Measurements from ENCODE around the gene DTWD2. TPM values are rescaled to one million over a fixed set of nuclear protein-coding genes. Genes with fewer than 3 reads are reported as not detected.
"Not testable (repeated sequence)": the region's sequence is repeated elsewhere in the genome, so short reads cannot be mapped to it uniquely, and the experiment has no call there.

The DTWD2 gene
- polyA plus RNA-seq, 6 donors from 2014 or later: 1.9 to 8.0 (median 6.4) TPM

DNA sequence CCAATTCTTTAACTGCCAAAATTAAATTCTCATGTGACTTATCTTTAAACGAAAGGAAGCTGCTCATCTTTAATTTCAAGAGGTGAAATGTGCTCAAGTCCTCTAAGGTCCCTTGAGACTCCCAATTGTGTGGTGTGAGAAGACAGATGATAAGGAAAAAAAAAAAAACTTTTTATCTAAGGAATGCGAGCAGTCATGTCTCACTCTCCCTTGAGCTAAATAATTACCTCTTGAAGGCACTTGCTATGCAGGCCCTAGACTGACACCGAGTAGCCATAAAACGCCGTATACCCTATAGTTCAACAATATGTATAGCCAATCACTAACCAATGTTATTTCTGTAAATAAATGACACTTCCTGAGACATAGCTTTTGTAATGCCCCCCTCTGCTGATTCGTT, 1.5 kb upstream of the DTWD2 start:
- Mint-ChIP-seq H3K27me3 (no peaks in the 10 kb centered on the region), H3K4me1 (peaks cover 19 to 31% (median 29%) of the 10 kb centered on the region in 3 donors), H3K9me3 (peaks cover 0 to 7% (median under 1%) of the 10 kb centered on the region in 7 donors), H3K27ac (peak overlapping the region in 5 of 6 donors; percentile 44 to 90 (median 58)), H3K36me3 (no peaks in the 10 kb centered on the region), H3K4me3 (peak overlapping the region in 5 of 8 donors; percentile 2 to 94 (median 77))
- ATAC-seq (ENCODE audit: low read depth in 2 of 2): no peak
- no peak for DNase-seq

- ATAC-seq (ENCODE audit: low read depth in 2 of 2): no peak
- Mint-ChIP-seq H3K27me3 (no peaks in the 10 kb centered on the region), H3K4me1 (peaks cover 19 to 31% (median 29%) of the 10 kb centered on the region in 3 donors), H3K27ac (peak overlapping the region; percentile 44 to 91 (median 76)), H3K9me3 (peaks cover 0 to 7% (median 0%) of the 10 kb centered on the region in 7 donors), H3K36me3 (no peaks in the 10 kb centered on the region), H3K4me3 (peak overlapping the region; percentile 76 to 94 (median 88))
- DNase-seq: no peak
These were observed 476 bp upstream of the DTWD2 start for GRCh38 chr5:118988866-118989180.

GRCh38 chr5:118984602-118985001, 3.7 kb downstream of the DTWD2 start:
- no peaks in the 10 kb centered on the region for H3K9me3 Mint-ChIP-seq
- no peak for ATAC-seq (ENCODE audit: low read depth in 2 of 2)
- no peak overlapping the region for H3K4me3 Mint-ChIP-seq
- H3K36me3 Mint-ChIP-seq: peaks cover 0 to 6% of the 10 kb centered on the region in 2 donors
- no peaks in the 10 kb centered on the region for H3K27me3 Mint-ChIP-seq
- peaks cover 19 to 29% (median 26%) of the 10 kb centered on the region in 3 donors for H3K4me1 Mint-ChIP-seq
- H3K27ac Mint-ChIP-seq: no peak overlapping the region
- no peak for DNase-seq

DNA sequence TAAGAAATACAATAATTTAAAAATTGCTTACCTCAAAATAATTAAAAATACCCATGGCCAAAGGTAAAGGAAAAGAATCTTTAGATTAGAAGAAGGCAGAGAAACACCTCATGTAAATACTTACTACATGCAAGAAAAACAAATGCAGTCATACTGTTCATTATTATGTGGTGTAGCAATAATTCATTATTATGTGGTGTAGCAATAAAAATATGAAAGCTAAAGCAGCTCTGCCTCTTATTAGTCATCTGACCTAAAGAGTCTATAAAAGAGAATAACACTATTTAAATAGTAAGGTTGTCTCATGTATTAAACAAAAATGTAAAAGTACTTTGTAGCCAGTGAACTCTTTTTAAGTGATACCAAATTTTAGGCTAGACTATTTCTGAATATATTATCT, 6.6 kb downstream of the DTWD2 start:
- peaks cover 2 to 13% (median 4%) of the 10 kb centered on the region in 7 donors for H3K9me3 Mint-ChIP-seq
- peaks cover 9 to 28% (median 10%) of the 10 kb centered on the region in 3 donors for H3K4me1 Mint-ChIP-seq
- no peaks in the 10 kb centered on the region for H3K27me3 Mint-ChIP-seq
- peaks cover 9 to 12% of the 10 kb centered on the region in 2 donors for H3K36me3 Mint-ChIP-seq
- DNase-seq (no peak), ATAC-seq (ENCODE audit: low read depth in 2 of 2) (no peak)
- H3K4me3 Mint-ChIP-seq: no peak overlapping the region
- H3K27ac Mint-ChIP-seq: no peak overlapping the region

DNA sequence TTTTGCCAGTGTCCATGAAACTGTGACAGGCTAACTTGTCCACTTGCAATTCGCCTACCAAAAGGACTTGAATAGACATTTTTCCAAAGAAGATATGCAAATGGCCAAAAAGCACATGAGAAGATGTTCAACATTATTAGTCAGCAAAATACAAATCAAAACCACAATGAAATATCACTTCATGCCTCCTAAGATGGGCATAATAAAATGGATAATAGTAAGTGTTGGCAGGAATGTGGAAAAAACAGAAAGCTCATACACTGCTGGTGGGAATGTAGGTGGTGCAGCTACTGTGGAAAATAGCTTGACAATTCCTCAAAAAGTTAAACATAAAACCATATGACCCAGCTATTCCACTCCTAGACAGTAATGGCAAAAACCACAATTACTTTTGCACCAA, 7.9 kb downstream of the DTWD2 start:
- no peaks in the 10 kb centered on the region for H3K27me3 Mint-ChIP-seq
- H3K27ac Mint-ChIP-seq: peak overlapping the region in 1 of 6 donors; percentile 18
- peaks cover 5 to 19% (median 9%) of the 10 kb centered on the region in 7 donors for H3K9me3 Mint-ChIP-seq
- peaks cover 12 to 20% of the 10 kb centered on the region in 2 donors for H3K36me3 Mint-ChIP-seq
- no peak for ATAC-seq (ENCODE audit: low read depth in 2 of 2)
- DNase-seq: no peak
- peaks cover 8 to 30% (median 14%) of the 10 kb centered on the region in 3 donors for H3K4me1 Mint-ChIP-seq
- H3K4me3 Mint-ChIP-seq: no peak overlapping the region

DNA sequence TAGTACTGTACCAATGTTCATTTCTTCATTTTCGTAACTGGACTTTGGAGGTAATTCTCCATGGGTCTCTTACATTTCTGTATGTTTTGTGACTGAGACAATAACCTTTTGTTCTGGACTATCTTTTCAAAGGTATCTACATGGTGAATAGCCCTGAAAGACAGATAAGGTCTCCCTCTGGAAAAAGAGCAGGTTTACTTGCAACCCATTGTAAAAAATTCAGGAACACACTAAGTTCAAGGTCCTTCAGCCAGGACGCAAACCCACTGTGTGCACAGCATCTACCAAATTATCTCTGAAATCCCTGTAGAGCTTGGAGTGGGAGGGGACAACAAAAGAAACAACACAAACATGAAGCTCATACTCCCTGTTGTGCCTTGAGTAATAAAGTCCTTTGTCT, 8.3 kb downstream of the DTWD2 start:
- DNase-seq (no peak), ATAC-seq (ENCODE audit: low read depth in 2 of 2) (no peak)
- peaks cover 15 to 24% of the 10 kb centered on the region in 2 donors for H3K36me3 Mint-ChIP-seq
- peaks cover 8 to 30% (median 17%) of the 10 kb centered on the region in 3 donors for H3K4me1 Mint-ChIP-seq
- H3K27me3 Mint-ChIP-seq: no peaks in the 10 kb centered on the region
- no peak overlapping the region for H3K4me3 Mint-ChIP-seq
- H3K27ac Mint-ChIP-seq: peak overlapping the region in 2 of 6 donors; percentile 13 to 18
- peaks cover 5 to 22% (median 9%) of the 10 kb centered on the region in 7 donors for H3K9me3 Mint-ChIP-seq

GRCh38 chr5:118973779-118974445, 14.4 kb downstream of the DTWD2 start:
- H3K4me3 Mint-ChIP-seq; ATAC-seq (ENCODE audit: low read depth in 2 of 2); DNase-seq; H3K27me3 Mint-ChIP-seq: not testable (repeated sequence)
- H3K27ac Mint-ChIP-seq: peak overlapping the region in 1 of 6 donors; percentile 72
- H3K36me3 Mint-ChIP-seq: peaks cover 13 to 36% of the 10 kb centered on the region in 2 donors
- peaks cover 14 to 67% (median 34%) of the 10 kb centered on the region in 3 donors for H3K4me1 Mint-ChIP-seq
- H3K9me3 Mint-ChIP-seq: peaks cover 6 to 22% (median 12%) of the 10 kb centered on the region in 7 donors

GRCh38 chr5:118968925-118969375, 19.4 kb downstream of the DTWD2 start:
- Mint-ChIP-seq H3K9me3 (peaks cover 0 to 5% (median 0%) of the 10 kb centered on the region in 7 donors), H3K4me1 (peaks cover 13 to 42% (median 21%) of the 10 kb centered on the region in 3 donors), H3K27ac (peak overlapping the region in 1 of 6 donors; percentile 6), H3K27me3 (no peaks in the 10 kb centered on the region), H3K36me3 (peaks cover 0 to 7% of the 10 kb centered on the region in 2 donors), H3K4me3 (no peak overlapping the region)
- DNase-seq (no peak), ATAC-seq (ENCODE audit: low read depth in 2 of 2) (no peak)

GRCh38 chr5:118968406-118968911, 19.9 kb downstream of the DTWD2 start:
- no peak for DNase-seq
- peaks cover 0 to 2% of the 10 kb centered on the region in 2 donors for H3K36me3 Mint-ChIP-seq
- H3K27ac Mint-ChIP-seq: peak overlapping the region in 2 of 6 donors; percentile 17 to 56
- H3K27me3 Mint-ChIP-seq: no peaks in the 10 kb centered on the region
- ATAC-seq (ENCODE audit: low read depth in 2 of 2): no peak
- peaks cover 10 to 42% (median 17%) of the 10 kb centered on the region in 3 donors for H3K4me1 Mint-ChIP-seq
- no peak overlapping the region for H3K4me3 Mint-ChIP-seq
- peaks cover 0 to 2% (median 0%) of the 10 kb centered on the region in 7 donors for H3K9me3 Mint-ChIP-seq

- ATAC-seq (ENCODE audit: low read depth in 2 of 2) (no peak), DNase-seq (no peak)
- Mint-ChIP-seq H3K36me3 (peaks cover 0 to 4% of the 10 kb centered on the region in 2 donors), H3K27ac (no peak overlapping the region), H3K27me3 (no peaks in the 10 kb centered on the region), H3K4me3 (no peak overlapping the region), H3K9me3 (no peaks in the 10 kb centered on the region), H3K4me1 (peaks cover 10 to 33% (median 20%) of the 10 kb centered on the region in 3 donors)
These were observed 21.3 kb downstream of the DTWD2 start for GRCh38 chr5:118967059-118967508.

GRCh38 chr5:118965890-118966289, 22.5 kb downstream of the DTWD2 start:
- Mint-ChIP-seq H3K36me3 (peaks cover 0 to 5% of the 10 kb centered on the region in 2 donors), H3K4me3 (no peak overlapping the region), H3K9me3 (no peaks in the 10 kb centered on the region), H3K27me3 (no peaks in the 10 kb centered on the region), H3K4me1 (peaks cover 10 to 23% (median 15%) of the 10 kb centered on the region in 3 donors), H3K27ac (peak overlapping the region in 1 of 6 donors; percentile 74)
- no peak for DNase-seq
- ATAC-seq (ENCODE audit: low read depth in 2 of 2): no peak

DNA sequence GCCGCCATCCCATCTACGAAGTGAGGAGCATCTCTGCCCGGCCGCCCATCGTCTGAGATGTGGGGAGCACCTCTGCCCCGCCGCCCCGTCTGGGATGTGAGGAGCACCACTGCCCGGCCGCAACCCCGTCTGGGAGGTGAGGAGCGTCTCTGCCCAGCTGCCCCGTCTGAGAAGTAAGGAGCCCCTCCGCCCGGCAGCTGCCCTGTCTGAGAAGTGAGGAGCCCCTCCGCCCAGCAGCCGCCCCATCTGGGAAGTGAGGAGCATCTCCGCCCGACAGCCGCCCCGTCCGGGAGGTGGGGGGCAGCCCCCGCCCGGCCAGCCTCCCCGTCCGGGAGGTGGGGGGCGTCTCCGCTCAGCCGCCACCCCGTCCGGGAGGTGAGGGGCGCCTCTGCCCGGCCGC, 23.4 kb downstream of the DTWD2 start:
- H3K9me3 Mint-ChIP-seq; H3K27me3 Mint-ChIP-seq; H3K27ac Mint-ChIP-seq; ATAC-seq (ENCODE audit: low read depth in 2 of 2); H3K4me3 Mint-ChIP-seq; DNase-seq: not testable (repeated sequence)
- Mint-ChIP-seq H3K4me1 (peaks cover 6 to 16% (median 14%) of the 10 kb centered on the region in 3 donors), H3K36me3 (peaks cover 2 to 14% of the 10 kb centered on the region in 2 donors)

DNA sequence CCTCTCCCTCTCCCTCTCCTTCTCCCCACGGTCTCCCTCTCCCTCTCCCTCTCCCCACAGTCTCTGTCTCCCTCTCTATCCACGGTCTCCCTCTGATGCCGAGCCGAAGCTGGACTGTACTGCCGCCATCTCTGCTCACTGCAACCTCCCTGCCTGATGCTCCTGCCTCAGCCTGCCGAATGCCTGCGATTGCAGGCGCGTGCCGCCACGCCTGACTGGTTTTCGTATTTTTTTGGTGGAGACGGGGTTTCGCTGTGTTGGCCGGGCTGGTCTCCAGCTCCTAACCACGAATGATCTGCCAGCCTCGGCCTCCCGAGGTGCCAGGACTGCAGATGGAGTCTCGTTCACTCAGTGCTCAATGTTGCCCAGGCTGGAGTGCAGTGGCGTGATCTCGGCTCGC, 24.0 kb downstream of the DTWD2 start:
- Mint-ChIP-seq H3K36me3 (peaks cover 8 to 20% of the 10 kb centered on the region in 2 donors), H3K4me1 (peaks cover 6 to 16% (median 9%) of the 10 kb centered on the region in 3 donors)
- DNase-seq; H3K27me3 Mint-ChIP-seq; H3K9me3 Mint-ChIP-seq; H3K4me3 Mint-ChIP-seq; ATAC-seq (ENCODE audit: low read depth in 2 of 2); H3K27ac Mint-ChIP-seq: not testable (repeated sequence)

- Mint-ChIP-seq H3K36me3 (peaks cover 8 to 25% of the 10 kb centered on the region in 2 donors), H3K9me3 (peaks cover 0 to 11% (median 6%) of the 10 kb centered on the region in 7 donors), H3K27me3 (no peaks in the 10 kb centered on the region), H3K27ac (peak overlapping the region in 2 of 6 donors; percentile 0 to 55), H3K4me3 (no peak overlapping the region), H3K4me1 (peaks cover 4 to 21% (median 5%) of the 10 kb centered on the region in 3 donors)
- no peak for DNase-seq
- no peak for ATAC-seq (ENCODE audit: low read depth in 2 of 2)
These were observed 25.2 kb downstream of the DTWD2 start for GRCh38 chr5:118963169-118963568.

Data from naive B cell (primary cell).